Endothelial cell of umbilical vein (primary cell): Measurements from ENCODE around the gene SAMD4A. TPM values are rescaled to one million over a fixed set of nuclear protein-coding genes. Genes with fewer than 3 reads are reported as not detected.
A peak's percentile ranks its signal among the peaks of the same experiment; 100 is the strongest.

Experiments used
- BruUV-seq: library from RNA; stranded (reverse); fragments of 400-500 nt; replicated peaks from 2 replicates; lab custom pipeline; 2021; lab: Mats Ljungman, UMichigan
- CTCF ChIA-PET: fragments of 300-600, 350-600 bp; sonication (Branson Sonifier 250); formaldehyde crosslinking; loops from one replicate; lab custom pipeline; 2021; ENCODE audit warnings: antibody characterized with exemption, inconsistent platforms; lab: Charles Lee
- POLR2A ChIA-PET: fragments of 300-600, 350-600 bp; sonication (Branson Sonifier 250); formaldehyde crosslinking; loops from one replicate; lab custom pipeline; 2021; ENCODE audit warnings: antibody characterized with exemption, inconsistent platforms; lab: Charles Lee
- DNase-seq: peaks from one replicate; pipeline ENCODE4 v3.0.0-alpha.2; 2011; ENCODE audit warnings: low read depth, low spot score
- FAIRE-seq: peaks from 2 replicates; lab custom pipeline; 2011; peaks lifted over from hg19 to GRCh38; lab: Jason Lieb, UNC
- H2AFZ ChIP-seq: 2 replicates; pipeline ENCODE4 v1.6.0; 2012; ENCODE audit warnings: low read depth, low read length, control low read depth, inconsistent platforms
- H3K27ac ChIP-seq: 2 replicates; pipeline ENCODE4 v1.5.1; 2011; ENCODE audit warnings: low read depth, mild to moderate bottlenecking, control low read depth, low read length, moderate library complexity; ENCODE audit not compliant: insufficient read depth
- H3K27me3 ChIP-seq, 2 experiments: 2 replicates each; pipeline versions ENCODE4 v1.6.0 to v1.6.1; 2011; ENCODE audit warnings: low read length in 2 of 2, mixed read lengths in 1 of 2; ENCODE audit not compliant: control insufficient read depth in 2 of 2, insufficient read depth in 2 of 2
- H3K36me3 ChIP-seq, 2 experiments: 2 replicates in 1 of 2; 3 replicates in 1 of 2; pipeline ENCODE4 v1.5.1; 2011; ENCODE audit warnings: low read length in 2 of 2, mild to moderate bottlenecking in 1 of 2, moderate library complexity in 1 of 2; ENCODE audit not compliant: control insufficient read depth in 2 of 2, insufficient read depth in 2 of 2; ENCODE audit errors: extremely low read depth in 1 of 2
- H3K4me1 ChIP-seq: 3 replicates; pipeline ENCODE4 v1.5.1; 2011; ENCODE audit warnings: mild to moderate bottlenecking, low read length; ENCODE audit not compliant: control insufficient read depth, insufficient read depth; ENCODE audit errors: extremely low read depth
- H3K4me2 ChIP-seq: 2 replicates; pipeline ENCODE4 v1.6.1; 2011; ENCODE audit warnings: low read length, control low read depth, mixed read lengths; ENCODE audit not compliant: insufficient read depth
- H3K4me3 ChIP-seq, 3 experiments: fragments of 200-600 bp in 1 of 3; sonication (generic), shearing (Covaris generic) in 1 of 3; replicated peaks in 1 of 3; 2 replicates each; pipeline ENCODE4 v1.5.1; 2011 to 2016; ENCODE audit warnings: control low read depth in 3 of 3, low read length in 3 of 3, mild to moderate bottlenecking in 2 of 3, inconsistent platforms in 1 of 3, low read depth in 1 of 3, moderate library complexity in 1 of 3; ENCODE audit not compliant: insufficient read depth in 1 of 3
- H3K79me2 ChIP-seq: 2 replicates; pipeline ENCODE4 v1.6.0; 2012; ENCODE audit warnings: low read length, inconsistent platforms; ENCODE audit not compliant: control insufficient read depth, insufficient read depth
- H3K9ac ChIP-seq: replicated peaks from 2 replicates; pipeline ENCODE3; 2011; ENCODE audit warnings: low read length, control low read depth; ENCODE audit not compliant: insufficient read depth; ENCODE audit errors: extremely low read depth
- H3K9me1 ChIP-seq: replicated peaks from 3 replicates; pipeline ENCODE4 v1.6.0; 2011; ENCODE audit warnings: mild to moderate bottlenecking, low read length; ENCODE audit not compliant: control insufficient read depth, insufficient read depth; ENCODE audit errors: extremely low read depth
- H3K9me3 ChIP-seq: replicated peaks from 2 replicates; pipeline ENCODE4 v1.5.1; 2012; ENCODE audit warnings: low read length, inconsistent platforms; ENCODE audit not compliant: control insufficient read depth, insufficient read depth
- H4K20me1 ChIP-seq: replicated peaks from 2 replicates; pipeline ENCODE3; 2011; ENCODE audit warnings: mild to moderate bottlenecking, low read length; ENCODE audit not compliant: control insufficient read depth, insufficient read depth; ENCODE audit errors: extremely low read depth
- EZH2 ChIP-seq: IDR thresholded peaks from 2 replicates; pipeline ENCODE4 v1.6.1; 2012; ENCODE audit warnings: borderline replicate concordance, low read depth, mild to moderate bottlenecking, moderate library complexity, low read length, inconsistent platforms; ENCODE audit not compliant: severe bottlenecking
- FOS ChIP-seq: IDR thresholded peaks from 2 replicates; pipeline ENCODE4 v1.6.1; 2011; ENCODE audit warnings: mild to moderate bottlenecking, low read length, moderate library complexity, borderline replicate concordance; ENCODE audit not compliant: insufficient read depth
- GATA2 ChIP-seq: IDR thresholded peaks from 2 replicates; pipeline ENCODE4 v1.7.0; 2011; ENCODE audit warnings: low read depth, mild to moderate bottlenecking, moderate library complexity, mixed read lengths, low read length; ENCODE audit not compliant: insufficient read length, insufficient read depth
- JUN ChIP-seq: IDR thresholded peaks from 2 replicates; pipeline ENCODE4 v1.6.1; 2011; ENCODE audit warnings: borderline replicate concordance, low read depth; ENCODE audit not compliant: insufficient read length, insufficient read depth
- MYC ChIP-seq: IDR thresholded peaks from one replicate; pipeline ENCODE4 v1.6.1; 2011; ENCODE audit warnings: mild to moderate bottlenecking, low read depth, low read length
- POLR2A ChIP-seq: IDR thresholded peaks from 2 replicates; pipeline ENCODE4 v1.6.1; 2012; ENCODE audit warnings: low read depth, mild to moderate bottlenecking, control low read depth, low read length
- POLR2AphosphoS5 ChIP-seq: IDR thresholded peaks from 2 replicates; pipeline ENCODE4 v1.6.1; 2012; ENCODE audit warnings: low read depth, mild to moderate bottlenecking, control low read depth, low read length, moderate library complexity; ENCODE audit not compliant: insufficient read depth
- dilution Hi-C: fragments of 300-500 bp; cut with MboI; formaldehyde crosslinking; loops from one replicate; pipeline ENCODE4 v1.15.0; 2019; ENCODE audit warnings: low sequenced_read_pairs; ENCODE audit not compliant: extremely low pct_ligation_motif_present
- intact Hi-C: fragments of 100-400 bp; cut with micrococcal nuclease; formaldehyde crosslinking; loops from one replicate; pipeline ENCODE4 v1.10.0; 2022
- polyA plus RNA-seq, 4 experiments: library from polyadenylated mRNA; depleted of rRNA in 3 of 4; stranded (reverse) in 3 of 4; unstranded in 1 of 4; fragments of >200 nt; gene quantifications; 2 replicates each; pipeline versions ENCODE4 v1.2.1 to v1.2.3, GENCODE V29; 2011 to 2012; ENCODE audit warnings: missing spikeins in 1 of 4
- total RNA-seq: library from RNA; stranded (reverse); gene quantifications from 2 replicates; pipeline ENCODE4 v1.2.3, GENCODE V29; 2021
- TF ChIP-seq, protein P1 (sequence below), 2 donors: IDR thresholded peaks; 1 replicate in 1 of 2; 2 replicates in 1 of 2; pipeline ENCODE4 v1.5.1; 2011; ENCODE audit warnings: low read length in 2 of 2, mild to moderate bottlenecking in 2 of 2, moderate library complexity in 2 of 2, control low read depth in 1 of 2, inconsistent platforms in 1 of 2, low read depth in 1 of 2; ENCODE audit not compliant: insufficient read depth in 1 of 2; ENCODE audit errors: extremely low read depth in 1 of 2
- TF ChIP-seq, protein P2 (sequence below): IDR thresholded peaks from 2 replicates; pipeline ENCODE4 v1.6.1; 2011; ENCODE audit not compliant: insufficient read depth, insufficient read length

Gene SAMD4A
- total and polyA plus RNA-seq, 2 donors (not counting 3 experiments of a cell fraction or from before 2014, with no cell fraction given) = 37.7 to 95.3 TPM

DNA sequence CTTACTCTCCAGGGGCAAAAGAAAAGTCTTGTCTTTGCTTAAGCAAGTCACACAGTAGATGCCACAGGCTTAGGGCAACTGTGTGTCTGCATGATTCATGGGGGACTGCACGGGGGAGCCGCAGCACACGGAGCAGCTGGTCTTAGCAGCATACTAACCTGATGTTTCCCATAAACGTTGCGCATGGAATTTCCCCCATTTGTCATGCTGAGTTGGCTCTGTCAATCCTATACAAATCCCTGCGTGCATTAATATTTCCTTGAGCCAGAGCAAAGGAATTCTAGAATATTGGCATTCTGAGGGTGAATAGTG is 71.2 kb downstream of the SAMD4A start:
- TF ChIP-seq, protein P1, sequence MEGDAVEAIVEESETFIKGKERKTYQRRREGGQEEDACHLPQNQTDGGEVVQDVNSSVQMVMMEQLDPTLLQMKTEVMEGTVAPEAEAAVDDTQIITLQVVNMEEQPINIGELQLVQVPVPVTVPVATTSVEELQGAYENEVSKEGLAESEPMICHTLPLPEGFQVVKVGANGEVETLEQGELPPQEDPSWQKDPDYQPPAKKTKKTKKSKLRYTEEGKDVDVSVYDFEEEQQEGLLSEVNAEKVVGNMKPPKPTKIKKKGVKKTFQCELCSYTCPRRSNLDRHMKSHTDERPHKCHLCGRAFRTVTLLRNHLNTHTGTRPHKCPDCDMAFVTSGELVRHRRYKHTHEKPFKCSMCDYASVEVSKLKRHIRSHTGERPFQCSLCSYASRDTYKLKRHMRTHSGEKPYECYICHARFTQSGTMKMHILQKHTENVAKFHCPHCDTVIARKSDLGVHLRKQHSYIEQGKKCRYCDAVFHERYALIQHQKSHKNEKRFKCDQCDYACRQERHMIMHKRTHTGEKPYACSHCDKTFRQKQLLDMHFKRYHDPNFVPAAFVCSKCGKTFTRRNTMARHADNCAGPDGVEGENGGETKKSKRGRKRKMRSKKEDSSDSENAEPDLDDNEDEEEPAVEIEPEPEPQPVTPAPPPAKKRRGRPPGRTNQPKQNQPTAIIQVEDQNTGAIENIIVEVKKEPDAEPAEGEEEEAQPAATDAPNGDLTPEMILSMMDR (IDR thresholded peaks at IDR 0.05; ENCODE audit: extremely low read depth in 1 of 2, insufficient read depth in 1 of 2, low read depth in 1 of 2, low read length in 2 of 2) = no peak
- TF ChIP-seq, protein P2, sequence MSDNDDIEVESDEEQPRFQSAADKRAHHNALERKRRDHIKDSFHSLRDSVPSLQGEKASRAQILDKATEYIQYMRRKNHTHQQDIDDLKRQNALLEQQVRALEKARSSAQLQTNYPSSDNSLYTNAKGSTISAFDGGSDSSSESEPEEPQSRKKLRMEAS = no peak
- TF ChIP-seq POLR2AphosphoS5 = no peak
- TF ChIP-seq MYC = no peak
- peak; percentile 38 for TF ChIP-seq JUN
- TF ChIP-seq GATA2 = no peak
- no peak for TF ChIP-seq POLR2A
- no peak for TF ChIP-seq EZH2
- peak; percentile 3 for TF ChIP-seq FOS
- H3K4me2 ChIP-seq = no peak overlapping the region
- intact Hi-C loops (no loop called here), dilution Hi-C loops (no loop called here)
- no peak overlapping the region for H3K4me3 ChIP-seq
- no peaks in the 10 kb centered on the region for H4K20me1 ChIP-seq
- no peaks in the 10 kb centered on the region for H3K9me3 ChIP-seq
- H3K27me3 ChIP-seq = no peaks in the 10 kb centered on the region
- no peak overlapping the region for H2AFZ ChIP-seq
- CTCF ChIA-PET = interaction anchor here (0.6 to 3.3 kb wide), 4 partner anchors 11 to 136 kb away, joined by 3 to 8 read pairs (median 4); no protein-coding TSS in a partner anchor
- H3K9me1 ChIP-seq = no peaks in the 10 kb centered on the region
- peaks cover 20% of the 10 kb centered on the region for H3K4me1 ChIP-seq
- H3K27ac ChIP-seq = peak overlapping the region; percentile 25
- no peak overlapping the region for H3K9ac ChIP-seq
- FAIRE-seq = peak; percentile 87
- peak; percentile 89 for DNase-seq
- BruUV-seq = no TSS peak
- H3K79me2 ChIP-seq = peaks cover 62% of the 10 kb centered on the region
- no peaks in the 10 kb centered on the region for H3K36me3 ChIP-seq
- POLR2A ChIA-PET = interaction anchor here (0.9 kb wide), 2 partner anchors 69 to 71 kb away, joined by 3 read pairs; partner anchors contain the start of gene SAMD4A
